Activated CD8-positive, alpha-beta T cell treated with anti-CD3 and anti-CD28 coated beads for 36 hours (primary cell): ENCODE data around the gene DUSP22. TPM values are rescaled to one million over a fixed set of nuclear protein-coding genes. Genes with fewer than 3 reads are reported as not detected.

Source experiments
- ATAC-seq: fragments of 200-7000 bp; cut with Tn5 transposase; one replicate; pipeline ENCODE4 v1.10.0; 2021; ENCODE audit warnings: mild to moderate bottlenecking, moderate library complexity
- CTCF ChIA-PET: fragments of 350-600 bp; sonication (Branson Sonifier 250); formaldehyde crosslinking; loops from one replicate; lab custom pipeline; 2021; ENCODE audit warnings: antibody characterized with exemption; lab: Charles Lee
- POLR2A ChIA-PET: fragments of 350-600 bp; sonication (Branson Sonifier 250); formaldehyde crosslinking; loops from one replicate; lab custom pipeline; 2021; ENCODE audit warnings: antibody characterized with exemption; lab: Charles Lee
- DNase-seq: peaks from one replicate; pipeline ENCODE4 v3.0.0-alpha.2; 2020
- H3K27ac Mint-ChIP-seq: one replicate; pipeline ENCODE4 v1.8.0; 2021; ENCODE audit warnings: mild to moderate bottlenecking, mixed read lengths
- H3K27me3 Mint-ChIP-seq: one replicate; pipeline ENCODE4 v1.8.0; 2021; ENCODE audit warnings: mixed read lengths
- H3K36me3 Mint-ChIP-seq: one replicate; pipeline ENCODE4 v1.8.0; 2021; ENCODE audit warnings: low read depth, mixed read lengths
- H3K4me1 Mint-ChIP-seq: one replicate; pipeline ENCODE4 v1.8.0; 2021; ENCODE audit warnings: low read depth, mixed read lengths
- H3K4me3 Mint-ChIP-seq: one replicate; pipeline ENCODE4 v1.8.0; 2021; ENCODE audit warnings: mild to moderate bottlenecking, moderate library complexity, mixed read lengths
- H3K9me3 Mint-ChIP-seq: one replicate; pipeline ENCODE4 v1.8.0; 2021; ENCODE audit warnings: mixed read lengths
- intact Hi-C: fragments of 100-400 bp; cut with micrococcal nuclease; formaldehyde crosslinking; loops from one replicate; pipeline ENCODE4 v1.10.0; 2022
- total RNA-seq, 2 experiments: library from RNA; stranded (reverse); gene quantifications; one replicate each; pipeline ENCODE4 v1.2.3, GENCODE V29; 2021
- TF ChIP-seq, protein P1 (sequence below): fragments of 200-600 bp; IDR thresholded peaks from one replicate; pipeline ENCODE4 v1.8.0; 2022; ENCODE audit warnings: antibody characterized with exemption, mild to moderate bottlenecking

The DUSP22 gene
- total RNA-seq, 2 experiments from 2014 or later = 32.5 to 34.2 TPM

- TF ChIP-seq, protein P1, sequence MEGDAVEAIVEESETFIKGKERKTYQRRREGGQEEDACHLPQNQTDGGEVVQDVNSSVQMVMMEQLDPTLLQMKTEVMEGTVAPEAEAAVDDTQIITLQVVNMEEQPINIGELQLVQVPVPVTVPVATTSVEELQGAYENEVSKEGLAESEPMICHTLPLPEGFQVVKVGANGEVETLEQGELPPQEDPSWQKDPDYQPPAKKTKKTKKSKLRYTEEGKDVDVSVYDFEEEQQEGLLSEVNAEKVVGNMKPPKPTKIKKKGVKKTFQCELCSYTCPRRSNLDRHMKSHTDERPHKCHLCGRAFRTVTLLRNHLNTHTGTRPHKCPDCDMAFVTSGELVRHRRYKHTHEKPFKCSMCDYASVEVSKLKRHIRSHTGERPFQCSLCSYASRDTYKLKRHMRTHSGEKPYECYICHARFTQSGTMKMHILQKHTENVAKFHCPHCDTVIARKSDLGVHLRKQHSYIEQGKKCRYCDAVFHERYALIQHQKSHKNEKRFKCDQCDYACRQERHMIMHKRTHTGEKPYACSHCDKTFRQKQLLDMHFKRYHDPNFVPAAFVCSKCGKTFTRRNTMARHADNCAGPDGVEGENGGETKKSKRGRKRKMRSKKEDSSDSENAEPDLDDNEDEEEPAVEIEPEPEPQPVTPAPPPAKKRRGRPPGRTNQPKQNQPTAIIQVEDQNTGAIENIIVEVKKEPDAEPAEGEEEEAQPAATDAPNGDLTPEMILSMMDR = no peak
- H3K27me3 Mint-ChIP-seq = no peaks in the 10 kb centered on the region
- H3K4me3 Mint-ChIP-seq = no peak overlapping the region
- DNase-seq (no peak), ATAC-seq (no peak)
- POLR2A ChIA-PET = interaction anchor here (1.3 to 1.4 kb wide), 2 partner anchors 8 to 23 kb away, joined by 4 to 6 read pairs; no protein-coding TSS in a partner anchor
- H3K4me1 Mint-ChIP-seq = peaks cover 45% of the 10 kb centered on the region
- peaks cover 8% of the 10 kb centered on the region for H3K36me3 Mint-ChIP-seq
- H3K27ac Mint-ChIP-seq = no peak overlapping the region
- intact Hi-C loops = no loop called here
- H3K9me3 Mint-ChIP-seq = no peaks in the 10 kb centered on the region
- CTCF ChIA-PET = interaction anchor here (1.2 to 1.7 kb wide), 5 partner anchors 17 to 147 kb away, joined by 3 to 5 read pairs (median 4); no protein-coding TSS in a partner anchor
Measured at GRCh38 chr6:315921-316752, 23.9 kb downstream of the DUSP22 start.

- Mint-ChIP-seq H3K36me3 (peaks cover 7% of the 10 kb centered on the region), H3K9me3 (no peaks in the 10 kb centered on the region), H3K27me3 (no peaks in the 10 kb centered on the region), H3K4me3 (no peak overlapping the region), H3K27ac (no peak overlapping the region), H3K4me1 (peaks cover 42% of the 10 kb centered on the region)
- POLR2A ChIA-PET = interaction anchor here (0.6 to 1.4 kb wide), 2 partner anchors 9 to 133 kb away, joined by 3 to 6 read pairs; no protein-coding TSS in a partner anchor
- DNase-seq (no peak), ATAC-seq (no peak)
- CTCF ChIA-PET = interaction anchor here (1.3 to 1.7 kb wide), 2 partner anchors 127 to 147 kb away, joined by 3 to 4 read pairs; no protein-coding TSS in a partner anchor
- intact Hi-C loops = no loop called here
- TF ChIP-seq, protein P1 = no peak
Measured at GRCh38 chr6:316753-317038, 24.4 kb downstream of the DUSP22 start.

DNA sequence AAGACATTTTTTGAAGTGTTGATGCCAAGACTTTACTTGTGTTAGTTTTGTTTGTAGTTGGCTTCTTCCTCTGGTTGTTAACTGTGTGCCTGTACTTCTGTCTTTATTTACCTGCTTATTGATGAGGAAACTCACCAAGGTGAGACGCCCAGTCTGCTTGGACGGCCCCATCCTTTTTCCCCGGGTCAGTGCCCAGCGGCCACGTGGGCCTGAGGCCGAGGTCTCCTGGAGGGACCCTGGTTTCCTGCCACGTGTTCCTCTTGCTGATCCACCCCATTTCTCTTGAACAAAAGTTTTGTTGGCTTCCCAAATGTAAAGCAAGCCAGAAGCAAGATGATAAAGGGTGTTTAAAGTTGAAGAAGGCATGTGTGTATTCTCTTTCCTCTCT lies 24.8 kb downstream of the DUSP22 start:
- Mint-ChIP-seq H3K4me1 (peaks cover 39% of the 10 kb centered on the region), H3K36me3 (peaks cover 4% of the 10 kb centered on the region), H3K4me3 (no peak overlapping the region), H3K27me3 (no peaks in the 10 kb centered on the region), H3K27ac (no peak overlapping the region), H3K9me3 (no peaks in the 10 kb centered on the region)
- DNase-seq (no peak), ATAC-seq (no peak)
- POLR2A ChIA-PET = interaction anchor here (0.6 to 1.4 kb wide), 3 partner anchors 9 to 133 kb away, joined by 3 to 6 read pairs (median 3); partner anchors contain the start of gene DUSP22
- CTCF ChIA-PET = interaction anchor here (1.3 to 1.7 kb wide), 2 partner anchors 127 to 148 kb away, joined by 3 to 4 read pairs; no protein-coding TSS in a partner anchor
- TF ChIP-seq, protein P1 = no peak
- intact Hi-C loops = no loop called here

- intact Hi-C loops = no loop called here
- POLR2A ChIA-PET = interaction anchor here (0.8 to 1.4 kb wide), 3 partner anchors 9 to 73 kb away, joined by 3 to 6 read pairs (median 3); partner anchors contain the start of gene DUSP22
- H3K4me3 Mint-ChIP-seq = no peak overlapping the region
- H3K27ac Mint-ChIP-seq = no peak overlapping the region
- no peak for ATAC-seq
- CTCF ChIA-PET = interaction anchor here (1.3 to 1.7 kb wide), 3 partner anchors 71 to 148 kb away, joined by 3 to 4 read pairs (median 3); no protein-coding TSS in a partner anchor
- peaks cover 4% of the 10 kb centered on the region for H3K36me3 Mint-ChIP-seq
- no peak for DNase-seq
- H3K9me3 Mint-ChIP-seq = no peaks in the 10 kb centered on the region
- H3K27me3 Mint-ChIP-seq = no peaks in the 10 kb centered on the region
- peaks cover 34% of the 10 kb centered on the region for H3K4me1 Mint-ChIP-seq
- TF ChIP-seq, protein P1 = no peak
Measured at GRCh38 chr6:317448-318144, 25.3 kb downstream of the DUSP22 start.
